ENCODE measurements around the gene SLC44A5. TPM values are rescaled to one million over a fixed set of nuclear protein-coding genes. Genes with fewer than 3 reads are reported as not detected.
"Not testable (repeated sequence)": the region's sequence is repeated elsewhere in the genome, so short reads cannot be mapped to it uniquely, and the experiment has no call there.

Gene SLC44A5
- polyA plus RNA-seq (2011; rRNA removed) (0.09 and 0.19 TPM in 2 replicates), polyA minus RNA-seq (2011; rRNA and poly(A)+ RNA removed) (0.13 TPM in 1 of 2 replicates, not detected in the other)

- H3K4me3 ChIP-seq (ENCODE audit: low read depth, low read length), result no peak within 1 kb of the TSS
- DNase-seq (ENCODE audit: low read depth, low spot score), result no peak
- H3K9me3 ChIP-seq (ENCODE audit: control insufficient read depth, insufficient read depth, low read length), result no peaks in the 10 kb centered on the region; the same call in 1 of the 2 replicates
- H3K27ac ChIP-seq (ENCODE audit: low read depth, low read length), result no peak within 1 kb of the TSS
- H3K27me3 ChIP-seq (ENCODE audit: control insufficient read depth, insufficient read depth, low read length), result peaks cover 24% of the 10 kb centered on the region
- ChIA-PET CTCF (no interaction called here), POLR2A (no interaction called here)
- TF ChIP-seq CTCF (IDR thresholded peaks at IDR 0.05; ENCODE audit: low read depth, low read length), result no peak
Measured at GRCh38 chr1:75611014-75611413, at the start of gene SLC44A5. Gene SLC44A5, minus strand, starts transcription at chr1:75611114. Its CDS starts 69,667 bp downstream, at chr1:75541447.

- ChIA-PET CTCF (no interaction called here), POLR2A (no interaction called here)
- H3K27ac ChIP-seq (ENCODE audit: low read depth, low read length), result no peak overlapping the region
- no peaks in the 10 kb centered on the region for H3K27me3 ChIP-seq (ENCODE audit: control insufficient read depth, insufficient read depth, low read length)
- no peaks in the 10 kb centered on the region for H3K9me3 ChIP-seq (ENCODE audit: control insufficient read depth, insufficient read depth, low read length)
- H3K4me3 ChIP-seq (ENCODE audit: low read depth, low read length), result no peak overlapping the region
- no peak for TF ChIP-seq CTCF (IDR thresholded peaks at IDR 0.05; ENCODE audit: low read depth, low read length)
- DNase-seq (ENCODE audit: low read depth, low spot score), result no peak
Measured at GRCh38 chr1:75655931-75656330, 45.0 kb upstream of the SLC44A5 start.

GRCh38 chr1:75647183-75647582, 36.3 kb upstream of the SLC44A5 start:
- H3K27me3 ChIP-seq (ENCODE audit: control insufficient read depth, insufficient read depth, low read length); CTCF ChIA-PET; H3K9me3 ChIP-seq (ENCODE audit: control insufficient read depth, insufficient read depth, low read length); DNase-seq (ENCODE audit: low read depth, low spot score); POLR2A ChIA-PET; H3K27ac ChIP-seq (ENCODE audit: low read depth, low read length); H3K4me3 ChIP-seq (ENCODE audit: low read depth, low read length): not testable (repeated sequence)

GRCh38 chr1:75645153-75645552, 34.2 kb upstream of the SLC44A5 start:
- CTCF ChIA-PET; POLR2A ChIA-PET; DNase-seq (ENCODE audit: low read depth, low spot score); H3K4me3 ChIP-seq (ENCODE audit: low read depth, low read length); H3K27ac ChIP-seq (ENCODE audit: low read depth, low read length); H3K9me3 ChIP-seq (ENCODE audit: control insufficient read depth, insufficient read depth, low read length); H3K27me3 ChIP-seq (ENCODE audit: control insufficient read depth, insufficient read depth, low read length): not testable (repeated sequence)

GRCh38 chr1:75643460-75643859, 32.5 kb upstream of the SLC44A5 start:
- DNase-seq (ENCODE audit: low read depth, low spot score), result no peak
- CTCF ChIA-PET, result interaction anchor here (2.5 kb wide), 1 partner anchor 11 kb away, joined by 10 read pairs; no protein-coding TSS in a partner anchor

GRCh38 chr1:75641325-75641724, 30.4 kb upstream of the SLC44A5 start:
- ChIA-PET CTCF (no interaction called here), POLR2A (no interaction called here)
- no peak for DNase-seq (ENCODE audit: low read depth, low spot score)
- Histone ChIP-seq H3K9me3 (ENCODE audit: control insufficient read depth, insufficient read depth, low read length) (no peaks in the 10 kb centered on the region), H3K27me3 (ENCODE audit: control insufficient read depth, insufficient read depth, low read length) (no peaks in the 10 kb centered on the region), H3K27ac (ENCODE audit: low read depth, low read length) (no peak overlapping the region), H3K4me3 (ENCODE audit: low read depth, low read length) (no peak overlapping the region)
- no peak for TF ChIP-seq CTCF (IDR thresholded peaks at IDR 0.05; ENCODE audit: low read depth, low read length)

More at GRCh38 chr1:75643460-75643859, 32.5 kb upstream of the SLC44A5 start:
- Histone ChIP-seq H3K9me3 (ENCODE audit: control insufficient read depth, insufficient read depth, low read length) (no peaks in the 10 kb centered on the region), H3K27ac (ENCODE audit: low read depth, low read length) (no peak overlapping the region), H3K27me3 (ENCODE audit: control insufficient read depth, insufficient read depth, low read length) (no peaks in the 10 kb centered on the region), H3K4me3 (ENCODE audit: low read depth, low read length) (no peak overlapping the region)
- TF ChIP-seq CTCF (IDR thresholded peaks at IDR 0.05; ENCODE audit: low read depth, low read length), result no peak
- POLR2A ChIA-PET, result no interaction called here

All from AG04450 (cell line).